ENCODE data around the gene TMEM120B.

Gene TMEM120B

DNA sequence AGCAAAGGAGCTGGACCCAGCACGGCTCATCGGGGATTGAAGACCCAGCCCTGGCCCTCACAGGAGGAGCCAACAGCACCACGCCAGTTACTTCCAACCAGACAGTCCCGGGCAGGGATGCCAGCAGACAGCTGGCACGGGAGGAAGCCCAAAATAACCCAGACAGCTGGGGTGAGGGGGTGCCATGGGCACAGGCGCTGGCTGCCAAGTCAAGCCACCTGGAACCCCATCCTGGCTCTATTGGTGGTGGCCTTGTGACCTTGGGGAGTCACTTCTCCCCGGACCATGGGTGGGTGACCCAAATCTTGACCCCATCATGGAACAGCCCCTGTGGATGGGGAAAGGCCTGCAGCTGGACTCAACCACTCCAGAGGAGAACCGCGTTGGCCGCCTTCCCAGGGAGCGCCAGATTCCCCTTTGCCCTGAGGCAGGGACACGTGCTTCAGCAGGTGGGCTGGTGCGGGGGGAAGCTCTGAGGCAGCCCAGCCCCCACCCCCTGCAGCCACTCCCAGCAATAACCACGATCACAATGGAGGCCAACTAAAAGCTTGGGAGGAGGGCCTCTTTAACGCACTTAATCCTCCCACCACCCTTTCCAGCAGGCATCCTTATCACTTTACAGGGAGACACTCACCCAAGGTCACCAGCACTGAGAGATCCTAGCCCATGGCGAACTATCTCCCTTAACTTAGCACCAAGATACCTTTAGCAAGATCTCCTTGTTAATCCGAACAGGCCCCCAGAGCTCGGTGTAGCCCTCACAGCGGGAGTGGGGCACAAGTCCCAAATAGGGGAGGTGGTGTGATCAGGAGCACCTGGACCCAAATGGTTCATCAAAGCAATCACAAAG, 85.6 kb downstream of the TMEM120B start:
- no peak for TF ChIP-seq CTCF (IDR thresholded peaks at IDR 0.05; ENCODE audit: low read length, missing control alignments)
- peak overlapping the region; percentile 78 for H3K4me3 ChIP-seq (replicated peaks; ENCODE audit: low read depth, low read length)
- no peak for DNase-seq (ENCODE audit: low read depth)

DNA sequence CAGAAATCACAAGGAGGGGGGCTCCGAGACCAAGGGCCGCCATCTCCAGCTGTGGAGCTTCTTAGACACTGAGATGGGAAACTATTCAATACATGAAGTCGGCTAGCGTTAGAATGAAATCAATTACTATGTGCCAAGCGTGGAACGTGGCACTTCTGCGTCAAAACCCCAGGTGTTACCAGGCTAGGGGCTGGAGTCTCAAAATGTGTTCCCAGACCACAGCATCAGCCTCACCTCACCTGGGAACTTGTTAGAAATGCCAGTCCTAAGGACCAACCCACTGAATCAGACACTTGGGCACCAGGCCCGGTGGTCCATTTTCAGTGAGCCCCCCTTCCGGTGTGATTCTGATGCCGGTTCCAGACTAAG, 86.2 kb downstream of the TMEM120B start:
- DNase-seq (ENCODE audit: low read depth), result no peak
- peak overlapping the region; percentile 78 for H3K4me3 ChIP-seq (replicated peaks; ENCODE audit: low read depth, low read length)
- TF ChIP-seq CTCF (IDR thresholded peaks at IDR 0.05; ENCODE audit: low read length, missing control alignments), result no peak

DNA sequence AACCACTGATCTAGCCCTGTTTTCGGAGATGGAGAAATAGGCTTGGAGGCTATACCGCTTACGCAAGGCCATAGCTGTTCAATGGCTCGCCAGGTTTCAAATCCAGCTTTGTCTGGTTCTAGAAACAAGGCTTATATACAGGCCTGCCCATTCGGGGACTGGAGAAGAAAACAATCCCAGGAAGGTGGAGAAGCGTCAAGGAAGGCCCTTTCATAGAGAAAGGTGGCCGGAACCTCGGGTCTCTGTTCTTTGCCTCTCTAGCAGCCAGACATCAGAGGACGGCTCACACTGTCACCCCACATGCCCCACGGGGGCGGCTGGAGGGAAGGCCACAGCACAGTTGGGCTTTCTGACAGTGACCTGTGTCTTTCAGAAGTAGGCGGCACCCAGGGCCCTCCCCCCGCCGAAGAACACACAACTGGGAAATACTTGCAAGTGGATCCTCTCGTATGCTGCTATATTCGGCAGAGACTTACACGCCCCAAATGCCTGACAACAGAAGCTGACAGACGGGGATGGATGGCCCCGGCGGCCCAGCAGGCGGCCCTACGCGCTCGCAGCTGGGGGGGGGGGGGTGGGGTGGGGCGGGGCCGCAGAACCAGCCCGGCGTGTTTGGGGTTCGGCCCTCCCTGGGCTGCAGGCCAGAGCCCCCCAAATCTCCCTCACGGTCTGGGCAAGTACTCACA, 86.7 kb downstream of the TMEM120B start:
- TF ChIP-seq CTCF (IDR thresholded peaks at IDR 0.05; ENCODE audit: low read length, missing control alignments), result no peak
- peak; percentile 82 for DNase-seq (ENCODE audit: low read depth)
- H3K4me3 ChIP-seq (replicated peaks; ENCODE audit: low read depth, low read length), result peak overlapping the region; percentile 78

- peak overlapping the region; percentile 78 for H3K4me3 ChIP-seq (replicated peaks; ENCODE audit: low read depth, low read length)
- TF ChIP-seq CTCF (IDR thresholded peaks at IDR 0.05; ENCODE audit: low read length, missing control alignments), result no peak
- peak; percentile 84 for DNase-seq (ENCODE audit: low read depth)
Observed at GRCh38 chr12:121799842-121800693, 87.5 kb downstream of the TMEM120B start.

- peak; percentile 85 for DNase-seq (ENCODE audit: low read depth)
- H3K4me3 ChIP-seq (replicated peaks; ENCODE audit: low read depth, low read length), result peak overlapping the region; percentile 78
- TF ChIP-seq CTCF (IDR thresholded peaks at IDR 0.05; ENCODE audit: low read length, missing control alignments), result no peak
Observed at GRCh38 chr12:121800694-121801594, 88.4 kb downstream of the TMEM120B start.

All from fibroblast of pulmonary artery (primary cell).